C4-2B (cell line): ENCODE data around the gene KRT20.

Experiments
- ZFX ChIP-seq: fragments of 450-650 bp; IDR thresholded peaks from 2 replicates; pipeline ENCODE4 v1.6.1; 2017
- TF ChIP-seq, protein P1 (sequence below): fragments of 450-650 bp; conservative IDR thresholded peaks from 2 replicates; pipeline ENCODE4 v1.5.1; 2017; ENCODE audit warnings: mild to moderate bottlenecking

DNA sequence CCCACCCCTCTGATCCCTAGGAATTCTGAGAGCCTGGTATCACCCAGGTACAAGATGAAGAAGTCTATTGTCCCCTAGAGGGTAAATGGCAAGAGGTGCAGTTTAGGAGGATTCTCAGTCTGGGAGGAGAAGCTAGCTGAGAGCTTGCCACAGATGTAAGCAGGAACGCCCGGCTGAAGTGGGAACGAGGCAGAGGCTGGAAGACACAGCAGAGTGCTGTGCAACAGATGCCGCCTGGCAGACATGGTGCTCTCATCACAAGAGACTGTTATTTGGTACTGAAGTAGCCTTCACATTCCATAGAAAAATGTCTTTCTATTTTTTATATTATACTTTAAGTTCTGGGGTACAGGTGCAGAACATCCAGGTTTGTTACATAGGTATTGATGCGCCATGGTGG, 20.3 kb upstream of the KRT20 start:
- TF ChIP-seq, protein P1, sequence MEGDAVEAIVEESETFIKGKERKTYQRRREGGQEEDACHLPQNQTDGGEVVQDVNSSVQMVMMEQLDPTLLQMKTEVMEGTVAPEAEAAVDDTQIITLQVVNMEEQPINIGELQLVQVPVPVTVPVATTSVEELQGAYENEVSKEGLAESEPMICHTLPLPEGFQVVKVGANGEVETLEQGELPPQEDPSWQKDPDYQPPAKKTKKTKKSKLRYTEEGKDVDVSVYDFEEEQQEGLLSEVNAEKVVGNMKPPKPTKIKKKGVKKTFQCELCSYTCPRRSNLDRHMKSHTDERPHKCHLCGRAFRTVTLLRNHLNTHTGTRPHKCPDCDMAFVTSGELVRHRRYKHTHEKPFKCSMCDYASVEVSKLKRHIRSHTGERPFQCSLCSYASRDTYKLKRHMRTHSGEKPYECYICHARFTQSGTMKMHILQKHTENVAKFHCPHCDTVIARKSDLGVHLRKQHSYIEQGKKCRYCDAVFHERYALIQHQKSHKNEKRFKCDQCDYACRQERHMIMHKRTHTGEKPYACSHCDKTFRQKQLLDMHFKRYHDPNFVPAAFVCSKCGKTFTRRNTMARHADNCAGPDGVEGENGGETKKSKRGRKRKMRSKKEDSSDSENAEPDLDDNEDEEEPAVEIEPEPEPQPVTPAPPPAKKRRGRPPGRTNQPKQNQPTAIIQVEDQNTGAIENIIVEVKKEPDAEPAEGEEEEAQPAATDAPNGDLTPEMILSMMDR = no peak
- TF ChIP-seq ZFX = no peak
